Memory B cell (primary cell): ENCODE results near the gene CCDC124.
"Not testable (repeated sequence)": the region's sequence is repeated elsewhere in the genome, so short reads cannot be mapped to it uniquely, and the experiment has no call there.

Source experiments
- ATAC-seq: fragments of 150-1000 bp; cut with Tn5 transposase; 2 replicates; pipeline ENCODE4 v1.10.0; 2021; ENCODE audit warnings: low read depth, mild to moderate bottlenecking, moderate library complexity
- DNase-seq, 2 donors: peaks; one replicate each; pipeline ENCODE4 v3.0.0; 2022; ENCODE audit warnings: low spot score in 2 of 2
- H3K27ac Mint-ChIP-seq: one replicate; pipeline ENCODE4 v1.8.0; 2022; ENCODE audit warnings: mild to moderate bottlenecking, moderate library complexity, mixed read lengths
- H3K27me3 Mint-ChIP-seq: one replicate; pipeline ENCODE4 v1.8.0; 2022; ENCODE audit warnings: mixed read lengths
- H3K36me3 Mint-ChIP-seq: one replicate; pipeline ENCODE4 v1.8.0; 2022; ENCODE audit warnings: mild to moderate bottlenecking, mixed read lengths
- H3K4me1 Mint-ChIP-seq: one replicate; pipeline ENCODE4 v1.8.0; 2022; ENCODE audit warnings: mixed read lengths
- H3K4me3 Mint-ChIP-seq: one replicate; pipeline ENCODE4 v1.8.0; 2022; ENCODE audit warnings: mild to moderate bottlenecking, moderate library complexity, mixed read lengths
- H3K9me3 Mint-ChIP-seq: one replicate; pipeline ENCODE4 v1.8.0; 2022; ENCODE audit warnings: mixed read lengths

CCDC124 gene

GRCh38 chr19:17919122-17919521 lies 13.7 kb upstream of the CCDC124 start:
- ATAC-seq, H3K9me3 Mint-ChIP-seq, H3K27ac Mint-ChIP-seq, H3K4me1 Mint-ChIP-seq, H3K27me3 Mint-ChIP-seq, H3K36me3 Mint-ChIP-seq, DNase-seq, H3K4me3 Mint-ChIP-seq: not testable (repeated sequence)

- H3K4me1 Mint-ChIP-seq = no peaks in the 10 kb centered on the region
- DNase-seq = no peak
- H3K36me3 Mint-ChIP-seq = no peaks in the 10 kb centered on the region
- no peak for ATAC-seq
- no peak overlapping the region for H3K4me3 Mint-ChIP-seq
- no peak overlapping the region for H3K27ac Mint-ChIP-seq
- no peaks in the 10 kb centered on the region for H3K9me3 Mint-ChIP-seq
- peaks cover 5% of the 10 kb centered on the region for H3K27me3 Mint-ChIP-seq
These were observed 12.3 kb upstream of the CCDC124 start for GRCh38 chr19:17920527-17920926.

- no peak for DNase-seq
- Mint-ChIP-seq H3K27ac (no peak overlapping the region), H3K4me3 (no peak overlapping the region), H3K4me1 (no peaks in the 10 kb centered on the region), H3K9me3 (no peaks in the 10 kb centered on the region), H3K27me3 (peaks cover 5% of the 10 kb centered on the region), H3K36me3 (peaks cover 2% of the 10 kb centered on the region)
- ATAC-seq = no peak
These were observed 10.7 kb upstream of the CCDC124 start for GRCh38 chr19:17922138-17922537.

GRCh38 chr19:17926044-17926443 lies 6.8 kb upstream of the CCDC124 start:
- no peak for ATAC-seq
- Mint-ChIP-seq H3K9me3 (no peaks in the 10 kb centered on the region), H3K27ac (no peak overlapping the region), H3K4me1 (no peaks in the 10 kb centered on the region), H3K4me3 (no peak overlapping the region), H3K36me3 (peaks cover 2% of the 10 kb centered on the region), H3K27me3 (peaks cover 3% of the 10 kb centered on the region)
- no peak for DNase-seq

- ATAC-seq (no peak), DNase-seq (no peak)
- no peak overlapping the region for H3K4me3 Mint-ChIP-seq
- peaks cover 2% of the 10 kb centered on the region for H3K36me3 Mint-ChIP-seq
- H3K27ac Mint-ChIP-seq = no peak overlapping the region
- H3K27me3 Mint-ChIP-seq = peaks cover 3% of the 10 kb centered on the region
- no peaks in the 10 kb centered on the region for H3K9me3 Mint-ChIP-seq
- H3K4me1 Mint-ChIP-seq = peaks cover 13% of the 10 kb centered on the region
These were observed 3.8 kb upstream of the CCDC124 start for GRCh38 chr19:17929056-17929455.

- no peak overlapping the region for H3K27ac Mint-ChIP-seq
These were observed 1.2 kb upstream of the CCDC124 start for GRCh38 chr19:17931532-17932191.

GRCh38 chr19:17933414-17934129 lies 757 bp downstream of the CCDC124 start:
- ATAC-seq (no peak), DNase-seq (peak in 1 of 2 donors; percentile 28)
- H3K4me1 Mint-ChIP-seq = peaks cover 13% of the 10 kb centered on the region
- no peaks in the 10 kb centered on the region for H3K27me3 Mint-ChIP-seq
- H3K36me3 Mint-ChIP-seq = peaks cover 4% of the 10 kb centered on the region
- H3K9me3 Mint-ChIP-seq = no peaks in the 10 kb centered on the region
- H3K4me3 Mint-ChIP-seq = peak overlapping the region; percentile 88
- peak overlapping the region; percentile 95 for H3K27ac Mint-ChIP-seq

More at GRCh38 chr19:17931532-17932191, 1.2 kb upstream of the CCDC124 start:
- H3K4me3 Mint-ChIP-seq = peak overlapping the region; percentile 47
- peaks cover 6% of the 10 kb centered on the region for H3K36me3 Mint-ChIP-seq
- no peak for DNase-seq
- H3K27me3 Mint-ChIP-seq = peaks cover 2% of the 10 kb centered on the region
- peaks cover 13% of the 10 kb centered on the region for H3K4me1 Mint-ChIP-seq
- H3K9me3 Mint-ChIP-seq = no peaks in the 10 kb centered on the region
- no peak for ATAC-seq

GRCh38 chr19:17936379-17936778 lies 3.6 kb downstream of the CCDC124 start:
- no peak overlapping the region for H3K4me3 Mint-ChIP-seq
- H3K27me3 Mint-ChIP-seq = no peaks in the 10 kb centered on the region
- ATAC-seq (no peak), DNase-seq (no peak)
- H3K4me1 Mint-ChIP-seq = peaks cover 13% of the 10 kb centered on the region
- no peaks in the 10 kb centered on the region for H3K9me3 Mint-ChIP-seq
- no peak overlapping the region for H3K27ac Mint-ChIP-seq
- peaks cover 7% of the 10 kb centered on the region for H3K36me3 Mint-ChIP-seq

GRCh38 chr19:17937371-17937900 lies 4.6 kb downstream of the CCDC124 start:
- no peak overlapping the region for H3K4me3 Mint-ChIP-seq
- no peak overlapping the region for H3K27ac Mint-ChIP-seq
- H3K4me1 Mint-ChIP-seq = peaks cover 9% of the 10 kb centered on the region
- ATAC-seq (no peak), DNase-seq (no peak)
- peaks cover 10% of the 10 kb centered on the region for H3K36me3 Mint-ChIP-seq
- no peaks in the 10 kb centered on the region for H3K27me3 Mint-ChIP-seq
- H3K9me3 Mint-ChIP-seq = no peaks in the 10 kb centered on the region

- no peak overlapping the region for H3K27ac Mint-ChIP-seq
- H3K9me3 Mint-ChIP-seq = no peaks in the 10 kb centered on the region
- DNase-seq (peak; percentile 84), ATAC-seq (peak; percentile 98)
- H3K4me3 Mint-ChIP-seq = no peak overlapping the region
- H3K4me1 Mint-ChIP-seq = peaks cover 6% of the 10 kb centered on the region
- peaks cover 10% of the 10 kb centered on the region for H3K36me3 Mint-ChIP-seq
- no peaks in the 10 kb centered on the region for H3K27me3 Mint-ChIP-seq
These were observed 5.5 kb downstream of the CCDC124 start for GRCh38 chr19:17938092-17938845.

GRCh38 chr19:17942181-17942580 lies 9.4 kb downstream of the CCDC124 start:
- Mint-ChIP-seq H3K4me3 (no peak overlapping the region), H3K9me3 (no peaks in the 10 kb centered on the region), H3K27me3 (no peaks in the 10 kb centered on the region), H3K27ac (no peak overlapping the region), H3K36me3 (peaks cover 5% of the 10 kb centered on the region), H3K4me1 (peaks cover 10% of the 10 kb centered on the region)
- DNase-seq (no peak), ATAC-seq (no peak)

- Mint-ChIP-seq H3K4me1 (peaks cover 14% of the 10 kb centered on the region), H3K9me3 (no peaks in the 10 kb centered on the region), H3K36me3 (peaks cover 5% of the 10 kb centered on the region), H3K4me3 (no peak overlapping the region), H3K27ac (no peak overlapping the region), H3K27me3 (no peaks in the 10 kb centered on the region)
- no peak for ATAC-seq
- no peak for DNase-seq
These were observed 9.9 kb downstream of the CCDC124 start for GRCh38 chr19:17942582-17943273.

- H3K4me1 Mint-ChIP-seq = peaks cover 17% of the 10 kb centered on the region
- H3K36me3 Mint-ChIP-seq = peaks cover 5% of the 10 kb centered on the region
- H3K4me3 Mint-ChIP-seq = no peak overlapping the region
- H3K27me3 Mint-ChIP-seq = no peaks in the 10 kb centered on the region
- H3K9me3 Mint-ChIP-seq = no peaks in the 10 kb centered on the region
- no peak overlapping the region for H3K27ac Mint-ChIP-seq
- DNase-seq (no peak), ATAC-seq (no peak)
These were observed 10.7 kb downstream of the CCDC124 start for GRCh38 chr19:17943274-17944221.
